CD14-positive monocyte (primary cell): ENCODE data around the gene PPP1R8. TPM values are rescaled to one million over a fixed set of nuclear protein-coding genes. Genes with fewer than 3 reads are reported as not detected.

Experiments used
- DNase-seq, 3 donors: peaks; one replicate each; pipeline ENCODE4 v3.0.0-alpha.2; 2011 to 2022
- H2AFZ ChIP-seq: 2 replicates; pipeline ENCODE4 v1.6.0; 2012; ENCODE audit warnings: mild to moderate bottlenecking, low read depth, low read length, inconsistent platforms; ENCODE audit not compliant: insufficient read depth, poor library complexity, severe bottlenecking
- H3K27ac ChIP-seq, 2 donors: 1 replicate in 1 of 2; 2 replicates in 1 of 2; pipeline ENCODE4 v1.5.1; 2012 to 2013; ENCODE audit warnings: low read length in 2 of 2, control low read depth in 1 of 2, inconsistent platforms in 1 of 2, low read depth in 1 of 2, mild to moderate bottlenecking in 1 of 2
- H3K27me3 ChIP-seq, 2 donors: one replicate each; pipeline versions ENCODE4 v1.6.0 to v1.6.1; 2011 to 2013; ENCODE audit warnings: low read length in 2 of 2; ENCODE audit not compliant: control insufficient read depth in 2 of 2, insufficient read depth in 2 of 2
- H3K36me3 ChIP-seq, 2 donors: replicated peaks in 1 of 2; 1 replicate in 1 of 2; 2 replicates in 1 of 2; pipeline versions ENCODE4 v1.5.1 to v1.6.1; 2012 to 2013; ENCODE audit warnings: low read length in 2 of 2, control low read depth in 1 of 2, inconsistent platforms in 1 of 2, mild to moderate bottlenecking in 1 of 2; ENCODE audit not compliant: insufficient read depth in 2 of 2, control insufficient read depth in 1 of 2
- H3K4me1 ChIP-seq, 2 donors: 1 replicate in 1 of 2; 2 replicates in 1 of 2; pipeline versions ENCODE4 v1.5.1 to v1.6.1; 2012 to 2013; ENCODE audit warnings: low read length in 2 of 2, control low read depth in 1 of 2, inconsistent platforms in 1 of 2, mild to moderate bottlenecking in 1 of 2, moderate library complexity in 1 of 2; ENCODE audit not compliant: insufficient read depth in 2 of 2, control insufficient read depth in 1 of 2
- H3K4me2 ChIP-seq: replicated peaks from 2 replicates; pipeline ENCODE3; 2012; ENCODE audit warnings: low read length, moderate library complexity, mild to moderate bottlenecking; ENCODE audit not compliant: poor library complexity, severe bottlenecking; ENCODE audit errors: extremely low read depth
- H3K4me3 ChIP-seq, 3 experiments: fragments of 200-600 bp in 1 of 3; sonication (generic) in 1 of 3; replicated peaks in 1 of 3; 1 replicate in 2 of 3; 2 replicates in 1 of 3; pipeline ENCODE4 v1.5.1; 2011 to 2013; ENCODE audit warnings: low read length in 3 of 3, mild to moderate bottlenecking in 3 of 3, control low read depth in 2 of 3, low read depth in 2 of 3, inconsistent platforms in 1 of 3, moderate library complexity in 1 of 3
- H3K79me2 ChIP-seq: 2 replicates; pipeline ENCODE4 v1.6.0; 2012; ENCODE audit warnings: mild to moderate bottlenecking, control low read depth, inconsistent platforms, low read length, moderate library complexity; ENCODE audit not compliant: insufficient read depth
- H3K9ac ChIP-seq: 2 replicates; pipeline ENCODE4 v1.6.0; 2017; ENCODE audit warnings: low read length, mild to moderate bottlenecking; ENCODE audit not compliant: insufficient read depth, poor library complexity, severe bottlenecking
- H3K9me3 ChIP-seq, 2 donors: replicated peaks in 1 of 2; 1 replicate in 1 of 2; 2 replicates in 1 of 2; pipeline versions ENCODE4 v1.5.1 to v1.6.1; 2012 to 2013; ENCODE audit warnings: low read length in 2 of 2, control low read depth in 1 of 2; ENCODE audit not compliant: control insufficient read depth in 1 of 2, insufficient read depth in 1 of 2
- H4K20me1 ChIP-seq: 2 replicates; pipeline ENCODE4 v1.6.0; 2012; ENCODE audit warnings: mild to moderate bottlenecking, low read length, control low read depth, moderate library complexity; ENCODE audit not compliant: insufficient read depth
- H3K27ac Mint-ChIP-seq, 7 donors: one replicate each; pipeline ENCODE4 v1.8.0; 2020; ENCODE audit warnings: mild to moderate bottlenecking in 7 of 7, mixed read lengths in 7 of 7, moderate library complexity in 6 of 7, inconsistent platforms in 2 of 7
- H3K27me3 Mint-ChIP-seq, 3 donors: one replicate each; pipeline ENCODE4 v1.8.0; 2021 to 2022; ENCODE audit warnings: low read depth in 3 of 3, mild to moderate bottlenecking in 3 of 3, mixed read lengths in 3 of 3, moderate library complexity in 3 of 3, inconsistent platforms in 1 of 3
- H3K36me3 Mint-ChIP-seq, 2 donors: one replicate each; pipeline ENCODE4 v1.8.0; 2020; ENCODE audit warnings: mixed read lengths in 2 of 2, inconsistent platforms in 1 of 2, mild to moderate bottlenecking in 1 of 2
- H3K4me1 Mint-ChIP-seq: one replicate; pipeline ENCODE4 v1.8.0; 2020; ENCODE audit warnings: mild to moderate bottlenecking, mixed read lengths
- H3K4me3 Mint-ChIP-seq, 2 donors: one replicate each; pipeline ENCODE4 v1.8.0; 2020; ENCODE audit warnings: mild to moderate bottlenecking in 2 of 2, mixed read lengths in 2 of 2, moderate library complexity in 1 of 2
- H3K9me3 Mint-ChIP-seq, 7 donors: one replicate each; pipeline ENCODE4 v1.8.0; 2020 to 2022; ENCODE audit warnings: mixed read lengths in 7 of 7, mild to moderate bottlenecking in 6 of 7, moderate library complexity in 6 of 7, inconsistent platforms in 2 of 7
- CTCF ChIP-seq: fragments of 200-600 bp; IDR thresholded peaks from one replicate; pipeline ENCODE4 v1.8.0; 2022; ENCODE audit warnings: antibody characterized with exemption, mild to moderate bottlenecking
- WGBS: methylation state at CpG from one replicate; pipeline ENCODE4 v1.1.5; 2013; ENCODE audit warnings: missing lambda C conversion rate; ENCODE audit not compliant: insufficient coverage; 5-methylcytosine and 5-hydroxymethylcytosine counted together
- intact Hi-C, 2 donors: fragments of 100-400 bp; cut with micrococcal nuclease; formaldehyde crosslinking; loops; one replicate each; pipeline versions ENCODE4 v1.15.0 to v1.15.1; 2023
- polyA plus RNA-seq, 3 donors: library from polyadenylated mRNA; depleted of rRNA in 1 of 3; unstranded in 2 of 3; stranded (reverse) in 1 of 3; fragments of 300-500 nt in 2 of 3; fragments of >200 nt in 1 of 3; fragmentation: Illumina TruSeq in 2 of 3; gene quantifications; 1 replicate in 2 of 3; 2 replicates in 1 of 3; pipeline ENCODE4 v1.2.3, GENCODE V29; 2012 to 2021

Gene PPP1R8
- polyA plus RNA-seq, 3 donors = 17.0 to 23.9 (median 21.4) TPM

- DNase-seq = no peak
- Mint-ChIP-seq H3K27ac (peak overlapping the region in 6 of 7 donors; percentile 65 to 100 (median 99)), H3K27me3 (peaks cover 0 to 5% (median 0%) of the 10 kb centered on the region in 3 donors), H3K36me3 (peaks cover 10 to 11% of the 10 kb centered on the region in 2 donors), H3K4me1 (peaks cover 85% of the 10 kb centered on the region), H3K9me3 (peaks cover 0 to 2% (median 0%) of the 10 kb centered on the region in 7 donors), H3K4me3 (peak overlapping the region in 1 of 2 donors; percentile 59)
- no peak overlapping the region for H2AFZ ChIP-seq
- no peaks in the 10 kb centered on the region for H3K27me3 ChIP-seq
- H3K4me2 ChIP-seq = no peak overlapping the region
- H3K4me1 ChIP-seq = peaks cover 80 to 85% of the 10 kb centered on the region in 2 donors
- no peak overlapping the region for H3K4me3 ChIP-seq
- 93% methylated on average over 8 of the region's 10 CpGs for WGBS
- intact Hi-C loops = loop anchor here in 1 of 2 donors (5.0 kb wide), 1 partner anchor 41 kb away; no protein-coding TSS in a partner anchor
- no peaks in the 10 kb centered on the region for H3K9me3 ChIP-seq
- peaks cover 40% of the 10 kb centered on the region for H3K79me2 ChIP-seq
- no peaks in the 10 kb centered on the region for H4K20me1 ChIP-seq
- no peak overlapping the region for H3K9ac ChIP-seq
- no peak for TF ChIP-seq CTCF
- peak overlapping the region; percentile 4 to 73 for H3K27ac ChIP-seq
- no peaks in the 10 kb centered on the region for H3K36me3 ChIP-seq
Observed at GRCh38 chr1:27861436-27861835, 30.9 kb downstream of the PPP1R8 start.

GRCh38 chr1:27862004-27862403 lies 31.4 kb downstream of the PPP1R8 start:
- H3K27ac ChIP-seq = peak overlapping the region; percentile 91 to 100
- Mint-ChIP-seq H3K9me3 (peaks cover 0 to 2% (median 0%) of the 10 kb centered on the region in 7 donors), H3K4me1 (peaks cover 90% of the 10 kb centered on the region), H3K27ac (peak overlapping the region; percentile 98 to 100 (median 99)), H3K27me3 (peaks cover 0 to 5% (median 0%) of the 10 kb centered on the region in 3 donors), H3K36me3 (peaks cover 10 to 11% of the 10 kb centered on the region in 2 donors), H3K4me3 (peak overlapping the region; percentile 70 to 78)
- intact Hi-C loops = loop anchor here in 1 of 2 donors (5.0 kb wide), 1 partner anchor 40 kb away; no protein-coding TSS in a partner anchor
- H3K4me2 ChIP-seq = peak overlapping the region; percentile 73
- H3K4me1 ChIP-seq = peaks cover 86 to 91% of the 10 kb centered on the region in 2 donors
- H3K4me3 ChIP-seq = peak overlapping the region in 2 of 3 experiments; percentile 37 to 69
- no peaks in the 10 kb centered on the region for H3K36me3 ChIP-seq
- H3K9ac ChIP-seq = peak overlapping the region; percentile 79
- 94% methylated on average over 2 of the region's 3 CpGs for WGBS
- H4K20me1 ChIP-seq = no peaks in the 10 kb centered on the region
- no peaks in the 10 kb centered on the region for H3K9me3 ChIP-seq
- no peak for TF ChIP-seq CTCF
- no peak for DNase-seq
- no peak overlapping the region for H2AFZ ChIP-seq
- no peaks in the 10 kb centered on the region for H3K27me3 ChIP-seq
- peaks cover 40% of the 10 kb centered on the region for H3K79me2 ChIP-seq
